WTC11 (cell line): Measurements from ENCODE around the gene ISL2. TPM values are rescaled to one million over a fixed set of nuclear protein-coding genes. Genes with fewer than 3 reads are reported as not detected.

Experiments
- ATAC-seq: fragments of 200-7000 bp; cut with Tn5 transposase; 2 replicates; pipeline ENCODE4 v1.10.0; 2021; ENCODE audit warnings: mild to moderate bottlenecking, moderate library complexity
- CTCF ChIA-PET: fragments of 300-600 bp; sonication (Branson Sonifier 250); formaldehyde crosslinking; loops from one replicate; lab custom pipeline; 2021; ENCODE audit warnings: antibody characterized with exemption; lab: Charles Lee
- POLR2A ChIA-PET: fragments of 350-600 bp; sonication (Branson Sonifier 250); formaldehyde crosslinking; loops from one replicate; lab custom pipeline; 2021; ENCODE audit warnings: antibody characterized with exemption; lab: Charles Lee
- DNase-seq: peaks from one replicate; pipeline ENCODE4 v3.0.0; 2021; ENCODE audit warnings: low spot score
- H3K27ac Mint-ChIP-seq: 2 replicates; pipeline ENCODE4 v1.8.0; 2021; ENCODE audit warnings: mixed read lengths
- H3K27me3 Mint-ChIP-seq: 2 replicates; pipeline ENCODE4 v1.8.0; 2021; ENCODE audit warnings: low read depth, mild to moderate bottlenecking, moderate library complexity, mixed read lengths
- H3K36me3 Mint-ChIP-seq: 2 replicates; pipeline ENCODE4 v1.8.0; 2021; ENCODE audit warnings: mixed read lengths
- H3K4me1 Mint-ChIP-seq: 2 replicates; pipeline ENCODE4 v1.8.0; 2022; ENCODE audit warnings: mixed read lengths
- H3K4me3 Mint-ChIP-seq: 2 replicates; pipeline ENCODE4 v1.8.0; 2021; ENCODE audit warnings: mild to moderate bottlenecking, moderate library complexity, mixed read lengths
- H3K9me3 Mint-ChIP-seq: 2 replicates; pipeline ENCODE4 v1.8.0; 2021; ENCODE audit warnings: mixed read lengths
- ATF1 ChIP-seq: sonication (generic); formaldehyde crosslinking; IDR thresholded peaks from 2 replicates; pipeline ENCODE4 v1.8.1; 2023; ENCODE audit warnings: mild to moderate bottlenecking, moderate library complexity, missing genetic modification reagents
- CDX4 ChIP-seq: fragments of 250-450 bp; sonication (Bioruptor Pico); IDR thresholded peaks from 2 replicates; pipeline ENCODE4 v1.9.0; 2021; ENCODE audit warnings: moderate library complexity, mild to moderate bottlenecking, inconsistent platforms, borderline replicate concordance
- E2F1 ChIP-seq: sonication (generic); formaldehyde crosslinking; IDR thresholded peaks from 2 replicates; pipeline ENCODE4 v1.8.0; 2022; ENCODE audit warnings: mild to moderate bottlenecking, missing genetic modification reagents
- E2F4 ChIP-seq: sonication (generic); formaldehyde crosslinking; IDR thresholded peaks from 2 replicates; pipeline ENCODE4 v1.8.1; 2022; ENCODE audit warnings: low read depth, mild to moderate bottlenecking, moderate library complexity, missing genetic modification reagents, borderline replicate concordance
- FOXP1 ChIP-seq: sonication (generic); formaldehyde crosslinking; IDR thresholded peaks from 2 replicates; pipeline ENCODE4 v1.8.0; 2022; ENCODE audit warnings: missing genetic modification reagents, mild to moderate bottlenecking, moderate library complexity, borderline replicate concordance
- FOXP4 ChIP-seq: sonication (generic); formaldehyde crosslinking; IDR thresholded peaks from 2 replicates; pipeline ENCODE4 v1.8.0; 2022; ENCODE audit warnings: mild to moderate bottlenecking, missing genetic modification reagents
- GRHL2 ChIP-seq: fragments of 250-450 bp; sonication (Bioruptor Pico); IDR thresholded peaks from 2 replicates; pipeline ENCODE4 v1.8.0; 2022; ENCODE audit warnings: mild to moderate bottlenecking, moderate library complexity; ENCODE audit not compliant: insufficient replicate concordance, severe bottlenecking
- HMGA2 ChIP-seq: fragments of 250-450 bp; sonication (Bioruptor Pico); IDR thresholded peaks from 2 replicates; pipeline ENCODE4 v1.4.0; 2021; ENCODE audit warnings: mild to moderate bottlenecking, moderate library complexity
- MYBL2 ChIP-seq: sonication (generic); formaldehyde crosslinking; IDR thresholded peaks from 2 replicates; pipeline ENCODE4 v1.8.1; 2023; ENCODE audit warnings: mild to moderate bottlenecking, moderate library complexity, missing genetic modification reagents
- NFYB ChIP-seq: sonication (generic); formaldehyde crosslinking; conservative IDR thresholded peaks from 2 replicates; pipeline ENCODE4 v1.8.0; 2022; ENCODE audit warnings: low read depth, missing genetic modification reagents
- NR3C1 ChIP-seq: sonication (generic); formaldehyde crosslinking; conservative IDR thresholded peaks from 2 replicates; pipeline ENCODE4 v1.8.1; 2023; ENCODE audit warnings: low read depth, mild to moderate bottlenecking, missing genetic modification reagents
- PRDM15 ChIP-seq: sonication (generic); formaldehyde crosslinking; IDR thresholded peaks from 2 replicates; pipeline ENCODE4 v1.8.0; 2022; ENCODE audit warnings: missing genetic modification reagents
- RELA ChIP-seq: sonication (generic); formaldehyde crosslinking; IDR thresholded peaks from 2 replicates; pipeline ENCODE4 v1.8.1; 2022; ENCODE audit warnings: missing genetic modification reagents, mild to moderate bottlenecking, borderline replicate concordance
- RORB ChIP-seq: fragments of 250-450 bp; sonication (Bioruptor Pico); IDR thresholded peaks from 2 replicates; pipeline ENCODE4 v1.9.0; 2021; ENCODE audit warnings: mild to moderate bottlenecking
- TEAD4 ChIP-seq: sonication (generic); formaldehyde crosslinking; IDR thresholded peaks from 2 replicates; pipeline ENCODE4 v1.8.0; 2022; ENCODE audit warnings: mild to moderate bottlenecking, missing genetic modification reagents
- ZBTB43 ChIP-seq: sonication (generic); formaldehyde crosslinking; IDR thresholded peaks from 2 replicates; pipeline ENCODE4 v1.8.1; 2023; ENCODE audit warnings: mild to moderate bottlenecking, missing genetic modification reagents
- ZMAT4 ChIP-seq: fragments of 250-450 bp; sonication (Bioruptor Pico); IDR thresholded peaks from 2 replicates; pipeline ENCODE4 v1.9.0; 2021; ENCODE audit warnings: mild to moderate bottlenecking
- ZNF121 ChIP-seq: sonication (generic); formaldehyde crosslinking; IDR thresholded peaks from 2 replicates; pipeline ENCODE4 v1.8.0; 2023; ENCODE audit warnings: missing genetic modification reagents
- total RNA-seq: library from RNA; stranded (reverse); gene quantifications from 3 replicates; pipeline ENCODE4 v1.2.3, GENCODE V29; 2021

The ISL2 gene
- total RNA-seq, 1 experiment from 2014 or later, result 0.24 TPM

GRCh38 chr15:76380249-76380648, 43.7 kb downstream of the ISL2 start:
- H3K27me3 Mint-ChIP-seq, result no peaks in the 10 kb centered on the region
- no peak overlapping the region for H3K4me3 Mint-ChIP-seq
- no peaks in the 10 kb centered on the region for H3K9me3 Mint-ChIP-seq
- ATAC-seq (no peak), DNase-seq (no peak)
- POLR2A ChIA-PET, result no interaction called here
- H3K4me1 Mint-ChIP-seq, result peaks cover 4% of the 10 kb centered on the region; the same call in 1 of the 2 replicates
- H3K36me3 Mint-ChIP-seq, result no peaks in the 10 kb centered on the region
- CTCF ChIA-PET, result no interaction called here
- TF ChIP-seq NR3C1 (CRISPR knock-in tag), result no peak
- no peak for TF ChIP-seq TEAD4 (CRISPR knock-in tag)
- no peak for TF ChIP-seq RORB (CRISPR knock-in tag)
- no peak for TF ChIP-seq E2F1 (CRISPR knock-in tag)
- TF ChIP-seq NFYB, result no peak
- TF ChIP-seq ZBTB43, result no peak
- no peak for TF ChIP-seq HMGA2
- TF ChIP-seq MYBL2, result no peak
- no peak for TF ChIP-seq ATF1 (CRISPR knock-in tag)
- no peak for TF ChIP-seq RELA (CRISPR knock-in tag)
- no peak for TF ChIP-seq PRDM15 (CRISPR knock-in tag)
- TF ChIP-seq CDX4 (CRISPR knock-in tag), result no peak
- TF ChIP-seq FOXP1, result no peak
- no peak for TF ChIP-seq ZMAT4
- TF ChIP-seq GRHL2 (CRISPR knock-in tag), result no peak
- TF ChIP-seq FOXP4 (CRISPR knock-in tag), result no peak
- no peak for TF ChIP-seq ZNF121 (CRISPR knock-in tag)
- TF ChIP-seq E2F4 (CRISPR knock-in tag), result no peak
- no peak overlapping the region for H3K27ac Mint-ChIP-seq
